WI38 (cell line): ENCODE measurements around the gene ARHGAP11A.

Source experiments
- H3K4me3 ChIP-seq: 2 replicates; pipeline ENCODE4 v1.5.1; 2011; ENCODE audit warnings: low read depth, mild to moderate bottlenecking, control low read depth, low read length
- CTCF ChIP-seq: IDR thresholded peaks from 2 replicates; pipeline ENCODE4 v1.5.1; 2012; ENCODE audit warnings: low read depth, mild to moderate bottlenecking, control low read depth, low read length

Gene ARHGAP11A

DNA sequence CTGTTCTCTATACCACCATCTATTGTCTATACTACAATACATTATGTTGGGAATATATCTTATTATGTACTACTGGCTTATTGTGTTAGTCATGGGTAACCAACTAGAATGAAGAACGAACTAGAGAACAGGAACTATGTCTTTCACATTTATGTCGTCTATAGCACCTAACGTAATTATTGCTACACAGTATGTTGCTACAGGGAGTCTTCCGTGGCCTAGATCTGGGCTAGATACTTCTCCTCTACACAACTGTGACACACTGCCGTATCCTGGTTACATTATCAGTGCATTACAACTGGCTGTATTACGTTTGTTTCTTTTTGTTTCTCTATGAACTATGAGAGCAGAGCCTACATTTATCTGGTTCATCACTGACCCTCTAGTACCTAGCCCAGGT, 60.2 kb downstream of the ARHGAP11A start:
- TF ChIP-seq CTCF = no peak
- H3K4me3 ChIP-seq = no peak overlapping the region

DNA sequence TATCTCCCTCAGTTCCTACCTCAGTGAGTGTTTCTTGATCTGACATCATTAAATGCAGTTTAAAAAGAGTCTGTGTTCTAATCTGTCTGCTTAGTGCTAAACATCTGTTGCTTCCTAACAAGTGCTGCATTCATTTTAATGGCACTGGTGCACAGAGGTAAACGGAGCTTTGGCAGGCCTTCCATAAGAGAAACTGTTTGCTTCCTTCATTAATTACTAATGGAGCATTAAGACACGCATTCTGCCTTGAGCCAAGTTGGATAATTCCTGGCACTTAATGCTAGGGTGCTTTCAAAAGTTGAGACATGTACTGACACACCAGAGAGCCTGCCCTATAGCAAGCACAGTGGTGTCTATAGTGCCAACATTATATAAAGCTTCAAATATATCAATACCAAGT, 60.9 kb downstream of the ARHGAP11A start:
- no peak for TF ChIP-seq CTCF

DNA sequence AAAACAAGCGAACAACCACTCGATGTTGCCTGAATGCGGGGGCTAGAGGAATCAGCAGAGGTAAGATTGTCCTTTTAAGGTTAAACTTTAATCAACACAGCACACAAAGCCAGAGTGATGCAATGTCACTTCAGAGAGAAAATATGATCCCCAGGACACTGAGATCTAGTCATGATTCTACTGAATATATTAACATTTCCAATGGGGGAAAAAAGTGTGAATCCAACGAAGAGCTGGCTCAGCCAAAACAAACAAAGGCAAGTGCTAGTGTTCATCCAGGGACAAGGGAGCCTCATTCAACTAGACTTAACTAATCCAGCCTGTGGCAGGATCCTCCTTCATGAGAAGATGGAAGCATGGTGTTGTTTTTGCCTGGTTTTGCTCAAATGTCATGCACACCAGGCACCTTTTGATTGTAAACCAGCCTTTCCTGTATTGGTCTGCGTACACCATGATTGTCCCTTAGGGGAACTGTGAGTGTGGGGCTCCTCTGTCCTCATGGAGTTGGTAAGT, 62.0 kb downstream of the ARHGAP11A start:
- H3K4me3 ChIP-seq = no peak overlapping the region
- no peak for TF ChIP-seq CTCF

More for the DNA sequence above, 60.9 kb downstream of the ARHGAP11A start:
- no peak overlapping the region for H3K4me3 ChIP-seq

GRCh38 chr15:32679298-32679690, 64.0 kb downstream of the ARHGAP11A start:
- no peak overlapping the region for H3K4me3 ChIP-seq
- no peak for TF ChIP-seq CTCF

- H3K4me3 ChIP-seq = no peak overlapping the region
- no peak for TF ChIP-seq CTCF
Measured at GRCh38 chr15:32682569-32682968, 67.3 kb downstream of the ARHGAP11A start.

DNA sequence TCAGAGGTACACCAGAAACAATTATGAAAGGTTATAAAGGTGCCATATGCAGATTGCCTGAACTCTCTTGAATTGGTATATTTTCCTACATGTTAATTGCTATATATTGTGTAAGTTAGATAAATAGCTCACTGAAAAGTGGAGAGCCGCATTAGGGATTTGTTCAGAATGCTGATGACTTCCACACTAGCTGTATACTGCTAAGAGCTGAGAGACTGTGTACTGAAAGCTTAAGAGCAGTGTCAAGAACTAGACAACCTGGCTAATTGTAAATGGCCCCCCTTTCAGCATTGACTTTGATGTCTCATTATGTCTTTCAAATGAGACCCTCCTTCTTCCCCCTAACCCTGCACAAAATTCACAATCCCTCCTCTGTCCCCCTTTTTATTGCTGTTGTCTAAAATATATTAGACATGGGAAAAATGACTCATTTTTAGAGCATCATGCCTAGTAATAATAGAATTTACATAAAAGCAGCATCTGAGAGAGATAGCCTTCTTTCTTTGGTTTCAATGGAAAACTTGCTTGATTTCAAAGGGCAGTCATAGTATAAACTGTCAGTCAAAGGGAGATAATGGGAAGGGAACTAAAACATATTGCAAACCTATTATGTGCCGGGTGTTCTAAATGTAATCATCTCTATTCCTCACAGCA, 67.8 kb downstream of the ARHGAP11A start:
- no peak for TF ChIP-seq CTCF
- H3K4me3 ChIP-seq = no peak overlapping the region

DNA sequence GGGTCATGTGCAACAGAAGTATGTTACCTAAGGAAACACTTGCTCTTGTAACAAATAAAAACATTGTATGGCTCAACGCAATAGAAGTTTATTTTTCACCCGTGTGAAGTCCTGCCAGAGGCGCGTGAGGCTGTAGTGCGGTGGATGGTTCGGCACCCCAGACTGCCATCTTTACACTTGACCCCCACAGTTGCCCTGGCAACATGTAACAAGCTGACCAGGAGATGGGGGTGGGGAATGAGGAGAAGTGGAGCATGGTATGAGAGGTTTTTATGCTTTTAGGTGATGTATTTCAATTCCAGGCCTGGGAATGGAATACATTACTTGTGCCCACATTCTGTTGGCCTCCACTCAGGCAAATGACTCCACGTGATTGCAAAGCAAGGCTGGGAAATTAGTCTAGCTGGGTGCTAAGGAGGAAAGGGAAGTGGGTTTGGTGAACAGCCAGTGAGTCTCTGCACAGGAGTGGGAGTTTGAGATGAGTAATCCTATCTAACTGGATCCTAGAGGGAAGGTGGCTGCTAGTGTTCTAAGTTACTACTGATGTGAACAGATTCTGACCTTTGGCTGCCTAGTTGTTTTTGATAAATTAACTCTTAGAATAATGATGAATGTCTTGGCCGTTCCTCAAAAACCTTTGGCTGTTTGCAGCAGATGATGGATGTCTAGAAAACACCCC, 68.7 kb downstream of the ARHGAP11A start:
- no peak for TF ChIP-seq CTCF

More for the DNA sequence above, 68.7 kb downstream of the ARHGAP11A start:
- H3K4me3 ChIP-seq = no peak overlapping the region
